ENCODE data around the gene C1orf159. TPM values are rescaled to one million over a fixed set of nuclear protein-coding genes. Genes with fewer than 3 reads are reported as not detected.

The C1orf159 gene
- total and polyA plus RNA-seq, 2 experiments from 2014 or later, result 11.4 to 13.1 TPM

GRCh38 chr1:1044455-1045078, 71.3 kb downstream of the C1orf159 start:
- no peaks in the 10 kb centered on the region for H4K20me1 ChIP-seq (ENCODE audit: insufficient read depth)
- in situ Hi-C loops (cut with MboI), result no loop called here
- H3K4me3 ChIP-seq, result no peak overlapping the region
- no peaks in the 10 kb centered on the region for H3K79me2 ChIP-seq (ENCODE audit: insufficient read depth)
- no peaks in the 10 kb centered on the region for H3K9me3 ChIP-seq (ENCODE audit: low read depth)
- H3K27ac ChIP-seq, result no peak overlapping the region
- H3K9ac ChIP-seq, result no peak overlapping the region
- no peaks in the 10 kb centered on the region for H3K36me3 ChIP-seq (ENCODE audit: low read depth)
- 87 to 89% methylated on average over 32 to 34 of the region's 34 CpGs for WGBS, 2 experiments (ENCODE audit: low coverage in 1 of 2, low lambda C conversion rate in 2 of 2, missing lambda C conversion rate in 2 of 2)
- no peak overlapping the region for H3K4me2 ChIP-seq (ENCODE audit: unreplicated experiment)
- DNase-seq, result no peak
- no peak overlapping the region for H2AFZ ChIP-seq
- H3K9me2 ChIP-seq (ENCODE audit: insufficient read depth), result no peaks in the 10 kb centered on the region
- no peaks in the 10 kb centered on the region for H3K4me1 ChIP-seq (ENCODE audit: insufficient read depth)
- no peaks in the 10 kb centered on the region for H3K27me3 ChIP-seq (replicated peaks; ENCODE audit: insufficient read depth)
- TF ChIP-seq EZH2phosphoT487 (IDR thresholded peaks at IDR 0.05; ENCODE audit: insufficient read depth, low read depth) (no peak), EZH2 (IDR thresholded peaks at IDR 0.05; ENCODE audit: insufficient read depth, poor library complexity, severe bottlenecking) (no peak)
- H3F3A ChIP-seq (ENCODE audit: insufficient read depth), result no peaks in the 10 kb centered on the region

- no peak overlapping the region for H2AFZ ChIP-seq
- no peaks in the 10 kb centered on the region for H3K9me3 ChIP-seq (ENCODE audit: low read depth)
- H3K79me2 ChIP-seq (ENCODE audit: insufficient read depth), result no peaks in the 10 kb centered on the region
- H3K27me3 ChIP-seq (replicated peaks; ENCODE audit: insufficient read depth), result no peaks in the 10 kb centered on the region
- H3K4me2 ChIP-seq (ENCODE audit: unreplicated experiment), result no peak overlapping the region
- in situ Hi-C loops (cut with MboI), result no loop called here
- no peaks in the 10 kb centered on the region for H3K9me2 ChIP-seq (ENCODE audit: insufficient read depth)
- H3K4me1 ChIP-seq (ENCODE audit: insufficient read depth), result no peaks in the 10 kb centered on the region
- no peak for DNase-seq
- no peaks in the 10 kb centered on the region for H3K36me3 ChIP-seq (ENCODE audit: low read depth)
- no peak overlapping the region for H3K27ac ChIP-seq
- TF ChIP-seq EZH2phosphoT487 (IDR thresholded peaks at IDR 0.05; ENCODE audit: insufficient read depth, low read depth), result no peak
- TF ChIP-seq EZH2 (IDR thresholded peaks at IDR 0.05; ENCODE audit: insufficient read depth, poor library complexity, severe bottlenecking), result no peak
- WGBS, 2 experiments (ENCODE audit: low coverage in 1 of 2, low lambda C conversion rate in 2 of 2, missing lambda C conversion rate in 2 of 2), result 97 to 98% methylated on average over 33 of the region's 33 CpGs
- no peak overlapping the region for H3K4me3 ChIP-seq
- H3K9ac ChIP-seq, result no peak overlapping the region
- no peaks in the 10 kb centered on the region for H4K20me1 ChIP-seq (ENCODE audit: insufficient read depth)
- H3F3A ChIP-seq (ENCODE audit: insufficient read depth), result no peaks in the 10 kb centered on the region
These were observed 72.0 kb downstream of the C1orf159 start for GRCh38 chr1:1043921-1044320.

DNA sequence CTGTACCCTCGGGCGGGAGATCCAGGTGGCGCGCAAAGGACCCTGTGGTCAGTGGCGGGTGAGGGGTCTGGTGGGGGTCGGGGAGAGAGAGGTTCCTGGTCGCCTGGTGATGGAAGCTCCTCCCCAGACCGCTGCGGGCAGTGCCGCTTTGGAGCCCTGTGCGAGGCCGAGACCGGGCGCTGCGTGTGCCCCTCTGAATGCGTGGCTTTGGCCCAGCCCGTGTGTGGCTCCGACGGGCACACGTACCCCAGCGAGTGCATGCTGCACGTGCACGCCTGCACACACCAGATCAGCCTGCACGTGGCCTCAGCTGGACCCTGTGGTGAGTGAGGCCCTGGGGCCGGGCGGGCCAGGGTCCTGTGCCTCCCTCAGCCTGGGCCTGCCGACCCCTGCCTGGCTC, 72.5 kb downstream of the C1orf159 start:
- in situ Hi-C loops (cut with MboI), result no loop called here
- no peaks in the 10 kb centered on the region for H4K20me1 ChIP-seq (ENCODE audit: insufficient read depth)
- no peak overlapping the region for H3K4me2 ChIP-seq (ENCODE audit: unreplicated experiment)
- no peaks in the 10 kb centered on the region for H3K36me3 ChIP-seq (ENCODE audit: low read depth)
- H3K4me1 ChIP-seq (ENCODE audit: insufficient read depth), result no peaks in the 10 kb centered on the region
- DNase-seq, result no peak
- H3K27ac ChIP-seq, result no peak overlapping the region
- no peaks in the 10 kb centered on the region for H3K79me2 ChIP-seq (ENCODE audit: insufficient read depth)
- no peaks in the 10 kb centered on the region for H3F3A ChIP-seq (ENCODE audit: insufficient read depth)
- no peak overlapping the region for H2AFZ ChIP-seq
- no peak overlapping the region for H3K4me3 ChIP-seq
- no peaks in the 10 kb centered on the region for H3K9me3 ChIP-seq (ENCODE audit: low read depth)
- no peaks in the 10 kb centered on the region for H3K27me3 ChIP-seq (replicated peaks; ENCODE audit: insufficient read depth)
- no peak overlapping the region for H3K9ac ChIP-seq
- no peaks in the 10 kb centered on the region for H3K9me2 ChIP-seq (ENCODE audit: insufficient read depth)
- WGBS, 2 experiments (ENCODE audit: low coverage in 1 of 2, low lambda C conversion rate in 2 of 2, missing lambda C conversion rate in 2 of 2), result 95 to 97% methylated on average over 16 to 25 of the region's 27 CpGs
- TF ChIP-seq EZH2 (IDR thresholded peaks at IDR 0.05; ENCODE audit: insufficient read depth, poor library complexity, severe bottlenecking) (no peak), EZH2phosphoT487 (IDR thresholded peaks at IDR 0.05; ENCODE audit: insufficient read depth, low read depth) (no peak)

- H3K4me2 ChIP-seq (ENCODE audit: unreplicated experiment), result no peak overlapping the region
- H4K20me1 ChIP-seq (ENCODE audit: insufficient read depth), result no peaks in the 10 kb centered on the region
- H3K36me3 ChIP-seq (ENCODE audit: low read depth), result no peaks in the 10 kb centered on the region
- in situ Hi-C loops (cut with MboI), result no loop called here
- H3K9me3 ChIP-seq (ENCODE audit: low read depth), result no peaks in the 10 kb centered on the region
- H3F3A ChIP-seq (ENCODE audit: insufficient read depth), result no peaks in the 10 kb centered on the region
- no peak for DNase-seq
- no peaks in the 10 kb centered on the region for H3K9me2 ChIP-seq (ENCODE audit: insufficient read depth)
- H3K4me1 ChIP-seq (ENCODE audit: insufficient read depth), result no peaks in the 10 kb centered on the region
- no peak overlapping the region for H3K27ac ChIP-seq
- no peaks in the 10 kb centered on the region for H3K27me3 ChIP-seq (replicated peaks; ENCODE audit: insufficient read depth)
- H3K4me3 ChIP-seq, result no peak overlapping the region
- TF ChIP-seq EZH2phosphoT487 (IDR thresholded peaks at IDR 0.05; ENCODE audit: insufficient read depth, low read depth) (no peak), EZH2 (IDR thresholded peaks at IDR 0.05; ENCODE audit: insufficient read depth, poor library complexity, severe bottlenecking) (no peak)
- no peak overlapping the region for H2AFZ ChIP-seq
- 84 to 87% methylated on average over 8 to 10 of the region's 10 CpGs for WGBS, 2 experiments (ENCODE audit: low coverage in 1 of 2, low lambda C conversion rate in 2 of 2, missing lambda C conversion rate in 2 of 2)
- no peak overlapping the region for H3K9ac ChIP-seq
- no peaks in the 10 kb centered on the region for H3K79me2 ChIP-seq (ENCODE audit: insufficient read depth)
These were observed 73.1 kb downstream of the C1orf159 start for GRCh38 chr1:1042835-1043234.
